GM12878 (cell line): ENCODE data around the gene OXT.

Experiments used
- RB1 ChIP-seq: fragments of 450-650 bp; formaldehyde crosslinking; IDR thresholded peaks from 2 replicates; pipeline ENCODE4 v1.6.1; 2017; ENCODE audit warnings: mild to moderate bottlenecking, borderline replicate concordance
- ZSCAN29 ChIP-seq: fragments of 450-650 bp; IDR thresholded peaks from 2 replicates; pipeline ENCODE4 v1.6.1; 2017; ENCODE audit warnings: mild to moderate bottlenecking, moderate library complexity
- TF ChIP-seq, protein P1 (sequence below): IDR thresholded peaks from 2 replicates; pipeline ENCODE4 v1.6.1; 2011; ENCODE audit warnings: low read depth, low read length, improper control_type of control experiment, borderline replicate concordance

DNA sequence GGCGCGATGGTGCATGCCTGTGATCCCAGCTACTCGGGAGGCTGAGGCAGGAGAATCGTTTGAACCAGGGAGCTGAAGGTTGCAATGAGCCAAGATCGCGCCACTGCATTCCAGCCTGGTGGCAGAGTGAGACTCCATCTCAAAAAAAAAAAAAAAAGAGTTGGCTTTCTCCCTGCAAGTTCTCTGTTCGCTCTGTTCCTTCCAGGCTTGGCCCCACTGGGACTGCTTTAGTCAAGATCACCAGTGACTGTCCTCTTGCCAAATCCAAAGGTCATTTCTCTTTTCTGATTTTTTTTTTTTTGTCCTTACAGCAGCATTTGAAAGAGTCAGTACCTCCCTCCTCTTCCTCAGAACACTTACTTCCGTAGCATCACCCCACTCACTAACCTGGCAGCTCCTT lies 38.8 kb upstream of the OXT start:
- TF ChIP-seq, protein P1, sequence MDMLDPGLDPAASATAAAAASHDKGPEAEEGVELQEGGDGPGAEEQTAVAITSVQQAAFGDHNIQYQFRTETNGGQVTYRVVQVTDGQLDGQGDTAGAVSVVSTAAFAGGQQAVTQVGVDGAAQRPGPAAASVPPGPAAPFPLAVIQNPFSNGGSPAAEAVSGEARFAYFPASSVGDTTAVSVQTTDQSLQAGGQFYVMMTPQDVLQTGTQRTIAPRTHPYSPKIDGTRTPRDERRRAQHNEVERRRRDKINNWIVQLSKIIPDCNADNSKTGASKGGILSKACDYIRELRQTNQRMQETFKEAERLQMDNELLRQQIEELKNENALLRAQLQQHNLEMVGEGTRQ, result no peak
- TF ChIP-seq ZSCAN29 (no peak), RB1 (no peak)
